M059J (cell line): ENCODE results near the gene NPC2. TPM values are rescaled to one million over a fixed set of nuclear protein-coding genes. Genes with fewer than 3 reads are reported as not detected.
"Not testable (repeated sequence)": the region's sequence is repeated elsewhere in the genome, so short reads cannot be mapped to it uniquely, and the experiment has no call there.

Experiments used
- DNase-seq: peaks from one replicate; pipeline ENCODE4 v3.0.0-alpha.2; 2012; ENCODE audit warnings: low read depth
- total RNA-seq: library from RNA; depleted of rRNA; stranded (reverse); fragments of >200 nt; shearing (Covaris generic); gene quantifications from 2 replicates; pipeline ENCODE4 v1.2.3, GENCODE V29; 2014

NPC2 gene
- total RNA-seq, 1 experiment from 2014 or later: 390 TPM

DNA sequence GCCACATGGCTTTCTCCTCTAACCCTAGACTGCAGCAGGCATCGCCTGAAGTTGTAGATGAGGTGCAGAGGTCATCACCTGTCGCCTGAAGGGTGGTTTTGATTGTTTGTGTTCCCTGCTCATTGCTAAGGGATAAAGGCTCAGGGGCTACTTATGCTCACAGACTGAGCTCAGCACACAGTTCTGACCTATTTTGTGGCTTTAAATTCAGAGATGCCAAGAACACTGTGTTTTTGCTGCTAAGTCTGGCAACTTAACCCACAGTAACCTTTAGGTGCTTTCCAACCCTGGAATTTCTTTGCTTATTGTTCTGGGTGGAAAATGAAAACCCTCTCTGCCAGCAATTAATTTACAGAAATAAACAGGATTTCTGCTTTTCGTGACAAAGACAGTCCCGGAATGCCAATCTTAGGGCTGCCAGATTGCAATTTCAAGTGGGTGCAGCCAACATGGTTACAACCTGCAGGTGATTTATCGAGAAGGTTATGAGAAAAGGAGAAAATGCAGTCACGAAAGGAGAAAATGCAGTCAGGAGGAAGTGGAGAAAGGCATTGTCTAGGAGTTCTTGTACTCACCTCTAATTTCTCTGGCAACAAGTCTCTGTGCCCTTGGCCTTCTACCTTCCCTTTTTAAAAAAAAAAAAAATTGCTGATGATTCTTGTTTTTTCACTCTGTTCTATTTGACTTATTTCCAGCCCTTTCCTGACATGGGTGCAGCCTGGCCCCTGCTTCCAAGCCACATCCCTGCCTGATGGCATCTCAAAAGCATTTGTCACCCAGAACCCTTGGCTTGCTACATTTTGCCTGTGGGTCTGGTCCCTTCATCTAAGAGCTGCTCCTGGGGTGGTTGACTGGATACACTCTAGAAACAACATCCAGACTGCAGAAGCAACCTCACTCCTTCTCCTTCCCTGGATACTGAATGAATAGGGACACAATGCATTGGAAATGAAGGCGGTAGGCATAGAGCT, 23.3 kb downstream of the NPC2 start:
- no peak for DNase-seq

DNA sequence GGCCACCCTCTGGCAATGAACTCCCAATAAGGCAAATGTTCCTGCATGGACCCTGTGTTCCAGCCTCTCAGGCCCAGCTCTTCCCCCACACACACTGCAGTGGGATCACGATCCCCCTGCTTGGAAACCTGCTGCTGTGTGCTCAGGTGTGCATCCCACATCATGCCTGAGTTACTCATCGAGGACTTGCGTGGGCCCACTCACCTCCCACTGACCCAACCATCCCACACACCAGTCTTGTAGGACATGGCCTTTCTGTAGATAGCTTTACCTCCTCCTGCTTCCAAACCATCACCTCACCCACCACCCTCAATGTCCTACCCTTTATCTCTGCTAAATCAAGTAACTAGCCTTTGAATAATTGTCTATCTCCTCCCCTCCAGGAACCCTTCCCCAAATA, 24.6 kb downstream of the NPC2 start:
- DNase-seq: no peak

DNA sequence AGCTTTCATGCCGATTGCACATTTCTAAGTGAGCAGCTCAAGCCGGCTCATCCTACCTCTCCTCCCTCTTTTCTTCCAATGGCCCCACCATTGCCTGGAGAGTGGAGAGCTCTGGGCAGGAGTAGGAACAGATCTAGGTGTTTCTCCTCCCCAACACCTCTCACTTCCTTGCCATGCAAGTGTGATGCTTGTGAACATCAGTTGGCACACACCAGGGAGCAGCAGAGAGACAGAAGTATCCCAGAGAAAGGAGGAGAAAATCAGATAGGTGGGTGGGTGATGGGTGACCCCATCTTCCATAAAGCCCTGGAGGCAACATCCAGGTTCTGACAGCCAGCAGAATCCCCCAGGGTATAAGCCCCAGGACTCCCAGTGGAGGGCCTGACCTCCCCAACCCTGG, 27.8 kb downstream of the NPC2 start:
- DNase-seq: no peak

DNA sequence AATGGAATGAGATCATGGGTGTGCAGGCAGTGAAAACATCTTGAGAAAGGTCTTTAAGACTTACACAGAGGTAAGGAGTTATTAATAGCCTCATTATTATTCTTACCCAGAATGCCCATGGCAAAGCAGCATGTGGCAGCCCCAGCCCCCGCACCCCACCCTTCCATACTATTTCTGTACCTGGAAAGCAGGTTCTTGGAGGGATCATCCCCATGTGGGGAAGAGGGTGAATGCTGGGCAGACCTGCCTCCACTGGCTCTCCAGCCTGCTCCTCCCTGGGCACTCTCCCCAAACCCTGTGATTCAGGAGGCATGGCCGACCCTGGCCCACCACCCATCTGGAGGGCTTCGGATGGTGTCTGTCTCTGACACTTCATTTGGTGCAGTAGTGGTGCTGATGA, 28.3 kb downstream of the NPC2 start:
- no peak for DNase-seq

DNA sequence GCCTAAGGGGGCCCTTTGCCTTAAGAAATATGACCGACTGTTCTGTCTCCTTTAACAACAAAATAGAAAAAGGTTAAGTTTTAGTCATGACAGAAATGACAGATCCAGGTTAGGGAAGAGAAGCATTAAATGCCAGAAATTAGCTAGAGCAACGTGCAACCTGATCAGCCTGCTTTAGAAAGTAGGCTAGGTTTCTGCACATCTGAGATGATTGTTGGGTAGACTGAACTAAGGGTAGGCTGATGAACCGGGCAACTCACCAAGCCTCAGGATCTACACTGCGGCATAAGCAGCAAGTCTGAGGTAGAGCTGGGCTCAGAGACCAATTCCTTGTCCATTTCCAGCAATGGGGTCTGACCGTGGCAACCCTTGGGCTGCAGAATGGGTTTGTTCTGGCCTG, 29.4 kb downstream of the NPC2 start:
- no peak for DNase-seq

DNA sequence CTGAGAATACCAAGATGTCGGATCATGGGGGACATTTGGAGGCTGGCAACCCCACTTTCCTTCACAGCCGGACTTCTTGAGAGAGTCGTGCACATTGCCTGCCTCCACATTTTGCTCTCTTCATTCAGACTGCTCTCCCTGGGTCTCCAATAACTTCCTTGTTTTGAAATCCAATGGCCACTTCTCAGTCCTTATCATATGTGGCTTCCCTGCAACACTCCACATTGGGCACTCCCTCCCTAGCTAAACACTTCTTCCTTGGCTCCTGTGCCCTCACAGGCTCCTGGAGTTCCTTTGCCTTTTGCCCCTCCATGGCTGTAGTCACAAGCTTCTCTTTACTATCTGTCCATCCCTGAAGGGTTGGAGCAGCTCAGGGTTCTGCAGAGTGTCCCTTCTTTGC, 30.1 kb downstream of the NPC2 start:
- DNase-seq: no peak

DNA sequence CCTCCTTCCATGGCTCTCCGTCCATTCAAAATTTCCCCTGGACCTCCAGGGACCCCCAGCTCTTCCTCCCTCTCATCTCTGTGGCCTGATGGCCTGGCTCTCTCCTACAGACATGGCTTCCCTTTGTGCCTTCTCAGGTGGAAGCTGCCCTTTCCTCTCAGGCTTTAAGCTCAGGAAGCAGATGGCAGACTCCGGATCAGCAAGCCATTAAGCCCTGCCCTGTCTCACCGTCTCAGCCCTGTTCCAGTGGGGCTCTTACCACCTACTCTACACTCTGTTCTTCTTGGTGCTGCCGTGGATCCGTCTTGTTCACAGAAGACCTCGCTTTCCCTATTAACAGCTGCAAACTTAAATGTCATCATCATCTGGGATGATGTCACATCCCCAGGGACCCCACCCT, 33.1 kb downstream of the NPC2 start:
- DNase-seq: no peak

DNA sequence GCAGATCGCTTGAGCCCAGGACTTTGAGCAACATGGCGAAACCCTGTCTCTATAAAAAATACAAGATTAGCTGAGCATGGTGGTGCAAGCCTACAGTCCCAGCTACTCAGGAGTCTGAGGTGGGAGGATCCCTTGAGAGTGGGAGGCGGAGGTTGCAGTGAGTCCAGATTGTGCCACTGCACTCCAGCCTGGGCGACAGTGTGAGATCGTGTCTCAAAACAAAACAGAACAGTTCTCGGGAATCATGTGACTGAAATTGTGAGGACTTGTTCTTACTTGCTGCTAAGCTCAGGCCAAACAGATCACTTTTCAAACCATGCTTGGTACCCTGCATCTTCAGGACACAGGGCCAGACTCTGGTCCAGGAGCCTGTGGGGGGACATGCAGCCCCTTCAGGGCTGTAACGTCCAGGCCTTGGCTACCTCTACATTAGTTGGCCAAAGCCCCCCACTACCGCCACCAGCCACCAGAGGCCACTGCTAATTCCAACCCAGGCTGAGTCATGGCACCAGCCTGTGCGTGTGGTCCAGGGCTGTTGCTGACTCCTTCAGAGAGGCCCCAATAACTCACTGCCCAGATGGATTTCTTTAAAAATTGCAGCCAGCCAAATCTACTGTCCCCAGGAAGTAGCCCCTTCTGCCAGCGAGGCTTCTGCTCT, 33.7 kb downstream of the NPC2 start:
- peak; percentile 65 for DNase-seq

DNA sequence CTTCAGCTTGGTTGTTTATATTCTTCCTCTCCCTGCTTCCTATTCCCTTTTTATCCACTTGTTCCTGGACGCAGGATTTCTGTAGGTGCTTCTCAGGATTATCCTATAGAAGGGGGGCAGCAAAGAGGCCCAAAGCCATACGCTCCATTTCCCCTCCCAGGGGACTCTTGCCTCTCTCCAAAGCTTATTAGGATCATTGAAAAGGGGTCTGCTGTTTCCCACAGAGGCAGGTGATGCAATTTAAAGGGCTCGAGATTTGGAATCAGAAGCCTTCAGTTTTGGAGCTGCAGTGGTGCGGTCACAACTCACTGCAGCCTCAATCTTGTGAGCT, 35.6 kb downstream of the NPC2 start:
- no peak for DNase-seq

DNA sequence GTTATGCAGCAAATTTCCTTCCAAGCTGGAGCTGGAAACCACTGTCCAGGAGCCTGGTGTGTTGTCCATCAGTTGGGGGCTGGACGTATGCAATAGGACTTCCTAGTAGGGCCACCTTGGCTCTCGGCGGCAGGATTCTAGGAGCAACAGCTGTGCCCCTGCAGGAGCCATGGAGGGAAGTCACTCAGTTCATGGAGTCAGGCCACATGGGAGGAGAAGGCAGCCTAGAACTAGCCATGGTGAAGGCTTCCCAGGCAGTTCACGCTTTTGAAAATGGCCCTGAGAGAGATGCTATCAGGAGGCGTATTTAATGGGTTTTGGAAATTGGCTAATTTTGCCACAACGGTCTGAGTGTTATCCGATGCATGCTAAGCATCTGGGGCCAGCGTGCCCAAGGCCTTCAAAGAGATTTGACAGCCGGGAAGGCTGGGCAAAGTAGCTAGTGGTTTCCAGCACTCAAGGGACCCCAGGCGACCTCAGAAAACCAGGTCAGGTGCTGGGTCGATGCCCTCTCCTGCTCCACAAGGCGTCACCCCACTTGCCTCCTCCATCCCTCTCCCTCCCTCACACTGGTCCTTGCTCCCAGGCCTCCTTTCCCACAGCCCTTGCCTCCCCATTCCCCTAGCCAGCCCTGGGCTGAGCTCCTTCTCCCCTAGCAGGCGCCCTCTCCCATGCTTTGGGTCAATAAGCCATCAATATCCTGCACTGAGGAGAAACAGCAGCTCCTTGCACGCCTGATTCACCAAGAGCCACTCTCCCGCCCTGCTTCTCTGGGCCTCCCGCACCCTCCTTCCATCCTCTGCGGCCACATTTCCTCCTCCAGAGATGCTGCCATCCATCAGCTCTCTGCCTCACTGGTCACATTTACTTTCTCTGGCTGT, 36.2 kb downstream of the NPC2 start:
- no peak for DNase-seq

DNA sequence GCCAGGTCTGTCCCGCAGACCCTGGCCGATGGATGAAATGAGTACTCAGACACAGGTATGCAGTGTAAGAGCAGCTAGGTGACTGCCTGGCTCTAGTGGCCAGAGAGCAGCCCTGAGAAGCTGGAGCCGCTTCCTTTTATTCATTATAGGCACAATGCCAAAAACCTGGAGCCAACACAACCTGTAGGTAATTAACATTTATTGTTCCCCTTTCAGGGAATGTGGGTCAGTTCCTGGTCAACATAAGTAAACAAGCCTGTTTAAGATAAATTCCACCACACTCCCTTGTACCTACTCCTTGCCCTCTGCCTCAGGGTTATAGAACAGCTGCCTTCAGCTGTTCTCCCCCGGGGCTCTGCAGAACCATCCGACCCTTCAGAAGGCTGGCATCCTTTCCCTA, 38.7 kb downstream of the NPC2 start:
- not testable (repeated sequence) for DNase-seq

DNA sequence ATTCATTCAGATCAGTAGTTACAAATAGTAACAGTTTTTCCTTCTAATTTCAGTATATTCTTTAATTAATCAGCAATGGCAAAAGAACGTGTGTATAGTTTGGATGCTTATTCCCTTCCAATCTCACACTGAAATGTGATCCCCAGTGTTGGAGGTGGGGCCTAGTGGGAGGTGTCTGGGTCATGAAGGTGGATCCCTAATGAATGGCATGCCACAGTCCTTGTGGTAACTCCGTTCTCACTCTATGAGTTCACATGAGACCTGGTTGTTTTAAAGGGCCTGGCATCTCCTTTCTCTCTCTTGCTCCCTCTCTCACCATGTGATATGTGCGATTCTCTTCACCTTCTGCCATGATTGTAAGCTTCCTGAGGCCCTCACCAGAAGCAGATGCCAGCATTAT, 48.2 kb downstream of the NPC2 start:
- DNase-seq: no peak

DNA sequence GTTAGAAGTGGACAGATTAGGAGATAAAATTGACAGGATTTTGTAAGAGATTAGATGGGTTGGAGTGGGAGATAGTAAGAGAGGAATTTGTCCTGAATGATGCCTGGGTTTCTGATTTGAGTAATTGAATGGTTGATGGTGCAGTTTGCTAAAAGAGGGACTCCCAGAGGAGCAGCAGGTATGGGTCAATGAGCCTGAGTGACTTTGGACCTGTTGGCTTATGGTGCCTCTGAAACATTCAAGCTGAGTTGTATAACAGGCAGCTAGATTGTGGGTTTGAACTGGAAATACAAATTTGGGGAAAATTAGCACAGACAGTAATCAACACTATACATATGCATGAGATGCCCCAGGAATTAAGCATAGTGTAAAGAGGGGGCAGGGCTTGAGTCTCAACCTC, 50.3 kb downstream of the NPC2 start:
- DNase-seq: no peak

DNA sequence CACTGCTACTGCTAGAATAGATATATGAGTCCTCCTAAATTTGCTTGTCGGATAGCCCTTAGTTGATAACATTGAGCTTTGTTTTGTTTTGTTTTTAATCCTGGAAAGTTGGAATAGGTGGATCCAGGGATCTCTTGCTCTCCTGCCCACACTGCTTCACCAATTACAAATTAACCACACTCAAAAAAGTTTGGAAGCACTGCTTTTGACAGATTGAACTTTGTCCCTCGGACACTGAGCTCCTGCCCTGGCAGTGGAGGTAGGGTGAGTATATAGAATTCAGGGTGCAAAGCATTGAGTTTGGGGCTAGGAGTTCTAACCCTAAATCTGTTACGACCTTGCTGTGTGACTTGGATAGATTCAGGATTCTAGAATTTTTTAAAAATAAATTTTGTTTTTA, 52.0 kb downstream of the NPC2 start:
- DNase-seq: no peak

DNA sequence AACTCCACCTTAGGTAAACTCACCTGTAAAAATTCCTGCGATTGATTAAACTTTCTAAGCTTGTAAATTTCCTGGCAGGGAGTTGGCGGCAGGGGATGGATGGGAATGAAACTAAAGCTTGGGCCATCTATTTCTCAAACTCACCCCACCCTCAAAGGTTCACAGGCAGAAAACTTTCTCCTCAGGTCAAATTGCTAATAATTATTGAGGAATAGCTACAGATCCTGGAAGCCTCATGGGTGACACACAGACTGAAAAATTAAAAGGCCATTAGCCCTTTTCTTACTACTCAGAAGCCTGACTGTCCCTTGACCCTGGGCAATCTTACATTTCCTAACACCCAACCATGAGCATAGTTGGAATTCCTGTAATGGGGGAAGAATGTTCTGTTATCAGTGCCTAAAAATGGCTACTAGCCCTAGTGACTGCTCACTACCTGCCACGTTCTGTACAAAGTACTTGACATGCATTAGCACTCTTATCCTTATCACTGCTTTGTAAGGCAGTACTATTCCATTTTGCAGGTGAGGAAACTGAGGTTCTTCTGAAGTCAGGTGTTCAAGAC, 54.7 kb downstream of the NPC2 start:
- no peak for DNase-seq

DNA sequence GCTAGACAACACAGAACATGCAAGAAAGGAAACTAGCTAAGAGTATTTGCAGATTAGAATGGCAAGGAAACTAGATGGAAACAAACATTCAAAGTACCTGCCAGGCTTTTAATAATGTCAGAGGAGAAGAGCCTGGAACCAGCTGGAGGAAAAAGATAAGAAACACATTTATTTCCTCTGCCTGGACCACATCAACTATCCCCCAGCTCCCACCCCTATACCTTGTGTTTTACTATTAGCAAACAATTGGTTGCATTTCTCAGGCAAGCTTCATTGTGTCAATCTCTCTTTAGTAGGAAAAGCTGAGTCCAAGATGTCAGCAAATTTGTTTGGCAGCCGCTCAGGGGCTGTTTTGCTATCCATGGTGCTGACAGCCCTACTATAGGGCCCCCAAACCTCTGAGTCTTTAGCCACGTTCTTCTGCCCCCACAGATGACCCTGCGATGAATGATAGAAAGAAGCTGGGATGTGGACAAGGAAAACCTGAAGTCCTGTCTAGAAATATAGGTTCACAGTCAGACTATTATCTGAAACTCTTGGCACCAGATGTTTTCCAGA, 55.5 kb downstream of the NPC2 start:
- DNase-seq: peak; percentile 9

DNA sequence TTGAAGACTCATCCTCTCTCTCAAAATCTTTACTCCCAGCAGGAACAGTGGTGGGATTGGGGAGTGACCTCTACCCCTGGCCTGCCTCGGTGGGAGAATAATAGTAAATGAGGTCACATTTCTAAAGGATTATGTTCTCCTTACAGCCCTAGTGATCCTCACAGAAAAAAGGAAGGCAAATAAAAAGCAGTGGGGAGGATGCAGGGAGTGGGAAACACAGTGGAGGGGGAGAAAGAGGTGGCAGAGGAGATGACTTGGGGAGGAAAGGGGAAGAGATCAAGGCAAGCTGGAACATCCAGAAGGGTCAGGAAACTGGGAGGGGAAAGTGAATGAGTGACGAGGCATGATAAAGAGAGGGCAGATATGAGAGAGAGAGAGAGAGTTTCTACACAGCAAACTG, 58.8 kb downstream of the NPC2 start:
- DNase-seq: no peak

DNA sequence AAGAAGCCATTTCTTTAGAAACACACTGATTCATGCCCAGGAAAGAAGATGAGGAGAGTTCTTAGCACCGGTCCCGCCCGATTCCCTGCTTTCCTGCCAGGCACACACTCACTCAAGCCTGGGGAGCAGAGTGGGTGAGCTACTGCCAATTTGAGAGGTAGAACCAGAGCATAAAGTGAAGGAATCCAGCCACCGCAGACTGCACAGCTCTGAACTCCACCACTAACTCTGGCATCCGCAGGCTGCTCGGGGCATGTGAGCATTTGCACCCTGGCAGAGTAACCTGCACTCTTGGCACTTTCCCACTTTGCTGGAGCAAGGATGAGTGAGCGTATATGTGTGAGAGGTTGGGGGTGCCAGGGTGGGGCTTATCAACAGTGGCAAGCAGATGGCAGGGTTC, 63.1 kb downstream of the NPC2 start:
- no peak for DNase-seq
